ENCODE data around the gene DNAJC16.

DNA sequence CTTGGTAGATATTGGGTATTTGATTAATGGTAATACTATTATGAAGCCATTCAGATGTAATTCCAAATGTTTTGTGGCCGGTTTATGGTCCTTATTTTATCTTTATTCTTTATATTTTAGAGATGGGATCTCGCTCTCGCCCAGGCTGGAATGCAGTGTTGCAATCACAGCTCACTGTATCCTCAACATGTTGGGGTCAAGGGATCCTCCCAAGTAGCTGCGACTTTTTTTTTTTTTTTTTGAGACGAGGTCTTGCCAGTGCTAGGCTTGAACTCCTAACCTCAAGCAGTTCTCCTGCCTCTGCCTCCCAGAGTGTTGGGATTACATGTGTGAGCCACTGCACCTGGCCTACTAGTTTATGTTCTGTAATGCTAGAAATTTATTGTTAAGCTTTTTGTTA is 95.3 kb downstream of the DNAJC16 start:
- no peak for TF ChIP-seq POLR2AphosphoS5 (IDR thresholded peaks at IDR 0.05; ENCODE audit: low read depth, low read length)
- no peak for TF ChIP-seq POLR2A (IDR thresholded peaks at IDR 0.05; ENCODE audit: low read depth, low read length)
- TF ChIP-seq TAF1 (IDR thresholded peaks at IDR 0.05; ENCODE audit: borderline replicate concordance, low read depth, low read length), result no peak

Data from GM12892 (cell line).